ENCODE measurements around the gene PCBP2.

DNA sequence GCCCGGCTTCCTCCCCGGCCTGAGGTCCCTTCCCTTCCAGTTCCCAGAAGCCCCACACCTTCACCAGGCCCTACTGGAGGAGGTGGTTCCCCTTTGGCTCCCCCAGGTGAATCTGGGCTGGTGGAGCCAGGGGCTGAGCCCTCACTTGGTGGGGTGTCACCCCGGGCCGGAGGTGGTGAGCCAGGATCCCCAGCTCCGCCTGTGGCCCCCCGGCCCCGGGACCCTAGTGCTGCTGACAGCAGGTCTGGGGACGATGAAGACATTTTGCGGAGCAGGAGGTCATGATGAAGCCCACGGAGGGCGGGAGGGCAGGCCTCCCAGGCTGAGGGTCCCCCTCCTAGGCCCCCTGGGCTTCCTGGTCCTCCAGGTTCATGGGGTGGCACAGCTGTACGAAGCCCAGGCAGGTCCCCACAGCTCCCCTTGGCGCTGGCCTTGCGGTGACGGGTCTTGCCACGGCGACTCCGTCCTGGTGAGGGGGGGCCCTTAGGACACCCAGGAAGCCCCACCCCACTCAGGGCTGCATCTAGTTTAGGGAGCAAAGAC lies 30.8 kb downstream of the PCBP2 start:
- TF ChIP-seq, protein P1, sequence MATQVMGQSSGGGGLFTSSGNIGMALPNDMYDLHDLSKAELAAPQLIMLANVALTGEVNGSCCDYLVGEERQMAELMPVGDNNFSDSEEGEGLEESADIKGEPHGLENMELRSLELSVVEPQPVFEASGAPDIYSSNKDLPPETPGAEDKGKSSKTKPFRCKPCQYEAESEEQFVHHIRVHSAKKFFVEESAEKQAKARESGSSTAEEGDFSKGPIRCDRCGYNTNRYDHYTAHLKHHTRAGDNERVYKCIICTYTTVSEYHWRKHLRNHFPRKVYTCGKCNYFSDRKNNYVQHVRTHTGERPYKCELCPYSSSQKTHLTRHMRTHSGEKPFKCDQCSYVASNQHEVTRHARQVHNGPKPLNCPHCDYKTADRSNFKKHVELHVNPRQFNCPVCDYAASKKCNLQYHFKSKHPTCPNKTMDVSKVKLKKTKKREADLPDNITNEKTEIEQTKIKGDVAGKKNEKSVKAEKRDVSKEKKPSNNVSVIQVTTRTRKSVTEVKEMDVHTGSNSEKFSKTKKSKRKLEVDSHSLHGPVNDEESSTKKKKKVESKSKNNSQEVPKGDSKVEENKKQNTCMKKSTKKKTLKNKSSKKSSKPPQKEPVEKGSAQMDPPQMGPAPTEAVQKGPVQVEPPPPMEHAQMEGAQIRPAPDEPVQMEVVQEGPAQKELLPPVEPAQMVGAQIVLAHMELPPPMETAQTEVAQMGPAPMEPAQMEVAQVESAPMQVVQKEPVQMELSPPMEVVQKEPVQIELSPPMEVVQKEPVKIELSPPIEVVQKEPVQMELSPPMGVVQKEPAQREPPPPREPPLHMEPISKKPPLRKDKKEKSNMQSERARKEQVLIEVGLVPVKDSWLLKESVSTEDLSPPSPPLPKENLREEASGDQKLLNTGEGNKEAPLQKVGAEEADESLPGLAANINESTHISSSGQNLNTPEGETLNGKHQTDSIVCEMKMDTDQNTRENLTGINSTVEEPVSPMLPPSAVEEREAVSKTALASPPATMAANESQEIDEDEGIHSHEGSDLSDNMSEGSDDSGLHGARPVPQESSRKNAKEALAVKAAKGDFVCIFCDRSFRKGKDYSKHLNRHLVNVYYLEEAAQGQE (IDR thresholded peaks at IDR 0.05; ENCODE audit: low read depth) = no peak
- TF ChIP-seq EZH2 (IDR thresholded peaks at IDR 0.05) (no peak), CBX3 (IDR thresholded peaks at IDR 0.05; ENCODE audit: low read depth) (no peak), RAD21 (IDR thresholded peaks at IDR 0.05; ENCODE audit: low read depth) (no peak), SIN3A (IDR thresholded peaks at IDR 0.05; ENCODE audit: low read depth) (no peak), TCF7L2 (IDR thresholded peaks at IDR 0.05; ENCODE audit: borderline replicate concordance, extremely low read depth, insufficient read depth, insufficient read length) (no peak), POLR2AphosphoS5 (IDR thresholded peaks at IDR 0.05; ENCODE audit: low read depth, low read length) (no peak; the same call in 1 of the 2 replicates), POLR2A (IDR thresholded peaks at IDR 0.05; ENCODE audit: borderline replicate concordance, extremely low read depth, insufficient read depth, insufficient read length) (no peak), ZNF274 (IDR thresholded peaks at IDR 0.05; ENCODE audit: low read depth, low read length) (no peak)
- TF ChIP-seq, protein P2, sequence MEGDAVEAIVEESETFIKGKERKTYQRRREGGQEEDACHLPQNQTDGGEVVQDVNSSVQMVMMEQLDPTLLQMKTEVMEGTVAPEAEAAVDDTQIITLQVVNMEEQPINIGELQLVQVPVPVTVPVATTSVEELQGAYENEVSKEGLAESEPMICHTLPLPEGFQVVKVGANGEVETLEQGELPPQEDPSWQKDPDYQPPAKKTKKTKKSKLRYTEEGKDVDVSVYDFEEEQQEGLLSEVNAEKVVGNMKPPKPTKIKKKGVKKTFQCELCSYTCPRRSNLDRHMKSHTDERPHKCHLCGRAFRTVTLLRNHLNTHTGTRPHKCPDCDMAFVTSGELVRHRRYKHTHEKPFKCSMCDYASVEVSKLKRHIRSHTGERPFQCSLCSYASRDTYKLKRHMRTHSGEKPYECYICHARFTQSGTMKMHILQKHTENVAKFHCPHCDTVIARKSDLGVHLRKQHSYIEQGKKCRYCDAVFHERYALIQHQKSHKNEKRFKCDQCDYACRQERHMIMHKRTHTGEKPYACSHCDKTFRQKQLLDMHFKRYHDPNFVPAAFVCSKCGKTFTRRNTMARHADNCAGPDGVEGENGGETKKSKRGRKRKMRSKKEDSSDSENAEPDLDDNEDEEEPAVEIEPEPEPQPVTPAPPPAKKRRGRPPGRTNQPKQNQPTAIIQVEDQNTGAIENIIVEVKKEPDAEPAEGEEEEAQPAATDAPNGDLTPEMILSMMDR (IDR thresholded peaks at IDR 0.05 in 2 of 3, conservative IDR thresholded peaks at IDR 0.05 in 1 of 3; ENCODE audit: borderline replicate concordance in 1 of 3, insufficient read depth in 1 of 3, low read depth in 2 of 3, low read length in 2 of 3) = no peak
- TF ChIP-seq, protein P3, sequence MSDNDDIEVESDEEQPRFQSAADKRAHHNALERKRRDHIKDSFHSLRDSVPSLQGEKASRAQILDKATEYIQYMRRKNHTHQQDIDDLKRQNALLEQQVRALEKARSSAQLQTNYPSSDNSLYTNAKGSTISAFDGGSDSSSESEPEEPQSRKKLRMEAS (IDR thresholded peaks at IDR 0.05) = no peak
- TF ChIP-seq, protein P4, sequence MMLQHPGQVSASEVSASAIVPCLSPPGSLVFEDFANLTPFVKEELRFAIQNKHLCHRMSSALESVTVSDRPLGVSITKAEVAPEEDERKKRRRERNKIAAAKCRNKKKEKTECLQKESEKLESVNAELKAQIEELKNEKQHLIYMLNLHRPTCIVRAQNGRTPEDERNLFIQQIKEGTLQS (IDR thresholded peaks at IDR 0.05) = no peak
